ENCODE results near the gene TCF4. TPM values are rescaled to one million over a fixed set of nuclear protein-coding genes. Genes with fewer than 3 reads are reported as not detected.
A peak's percentile ranks its signal among the peaks of the same experiment; 100 is the strongest.

The TCF4 gene
- total RNA-seq, 1 experiment from 2014 or later, result 37.3 TPM

DNA sequence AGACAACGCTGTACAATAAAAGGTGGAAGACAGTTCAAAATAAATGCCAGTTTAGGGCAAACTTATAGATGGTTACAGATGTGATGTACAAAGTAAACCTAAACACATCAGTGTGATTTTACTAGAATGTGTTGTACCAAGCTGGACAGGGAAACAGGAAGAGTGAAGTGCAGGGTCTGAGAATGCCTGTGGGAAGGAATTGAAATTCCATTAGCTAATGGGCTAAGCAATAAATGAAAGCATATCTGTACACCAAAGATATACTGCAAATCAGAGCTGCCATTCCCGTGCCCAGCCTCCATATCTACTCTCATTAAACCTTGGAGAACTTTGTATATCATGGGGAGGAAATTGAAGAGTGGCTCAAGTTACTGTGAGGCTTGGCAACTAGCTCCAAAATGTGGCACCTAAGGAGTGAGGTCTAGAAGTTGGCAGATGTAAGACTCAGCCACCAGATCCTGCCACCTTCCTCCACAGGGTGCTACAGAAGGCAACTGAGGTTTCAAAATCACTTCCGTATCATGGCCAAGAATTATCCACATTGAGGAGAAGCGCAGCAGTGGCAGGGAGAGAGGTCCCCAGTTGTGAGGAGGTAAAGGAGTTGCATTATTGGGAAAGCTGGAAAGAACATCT, 277.8 kb downstream of the TCF4 start:
- H3K36me3 ChIP-seq, result no peaks in the 10 kb centered on the region
- no peaks in the 10 kb centered on the region for H3K27me3 ChIP-seq

DNA sequence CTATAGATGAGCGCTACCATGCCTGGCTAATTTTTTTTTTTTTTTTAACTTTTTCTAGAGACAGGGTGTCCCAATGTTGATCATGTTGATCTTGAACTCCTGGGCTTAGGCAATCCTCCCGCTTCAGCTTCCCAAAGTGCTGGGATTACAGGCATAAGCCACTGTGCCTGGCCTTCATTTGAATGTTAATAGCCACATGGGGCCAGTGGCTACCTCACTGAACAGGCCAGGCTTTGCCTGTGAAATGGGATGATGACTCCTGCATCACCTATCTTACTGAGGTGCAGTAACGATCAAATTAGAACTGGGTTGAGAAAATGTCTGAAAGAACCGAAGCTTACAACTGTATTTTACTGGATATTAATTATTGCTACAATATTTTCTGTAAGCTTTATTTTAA, 278.7 kb downstream of the TCF4 start:
- Histone ChIP-seq H3K4me1 (no peaks in the 10 kb centered on the region), H3K9me3 (replicated peaks) (no peaks in the 10 kb centered on the region), H3K27me3 (no peaks in the 10 kb centered on the region), H3K36me3 (no peaks in the 10 kb centered on the region), H3K4me3 (no peak overlapping the region), H3K27ac (no peak overlapping the region)
- DNase-seq, result no peak

More for the DNA sequence above, 277.8 kb downstream of the TCF4 start:
- Histone ChIP-seq H3K27ac (no peak overlapping the region), H3K4me1 (no peaks in the 10 kb centered on the region), H3K9me3 (replicated peaks) (no peaks in the 10 kb centered on the region), H3K4me3 (no peak overlapping the region)
- no peak for DNase-seq

DNA sequence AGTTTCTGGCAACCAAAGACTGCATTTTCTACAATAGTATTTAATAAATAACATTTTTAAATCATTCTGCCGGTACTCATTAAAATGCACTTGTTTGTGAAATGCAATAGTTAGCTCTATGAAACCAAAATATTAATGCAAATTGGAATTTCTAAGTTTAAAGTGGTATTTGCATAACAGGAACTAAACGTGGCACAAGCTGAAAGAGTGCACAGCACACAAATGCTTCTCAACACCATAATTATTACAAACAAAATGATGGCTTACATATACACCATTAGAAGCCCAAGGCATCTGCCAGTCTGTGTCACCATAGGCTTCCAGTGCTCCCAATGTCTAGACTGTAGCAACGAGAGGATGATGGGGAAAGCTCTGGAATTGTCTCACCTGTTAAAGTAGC, 280.5 kb downstream of the TCF4 start:
- no peaks in the 10 kb centered on the region for H3K27me3 ChIP-seq
- DNase-seq, result no peak
- H3K4me1 ChIP-seq, result no peaks in the 10 kb centered on the region
- no peak overlapping the region for H3K27ac ChIP-seq
- H3K36me3 ChIP-seq, result no peaks in the 10 kb centered on the region
- H3K4me3 ChIP-seq, result no peak overlapping the region
- H3K9me3 ChIP-seq (replicated peaks), result no peaks in the 10 kb centered on the region

DNA sequence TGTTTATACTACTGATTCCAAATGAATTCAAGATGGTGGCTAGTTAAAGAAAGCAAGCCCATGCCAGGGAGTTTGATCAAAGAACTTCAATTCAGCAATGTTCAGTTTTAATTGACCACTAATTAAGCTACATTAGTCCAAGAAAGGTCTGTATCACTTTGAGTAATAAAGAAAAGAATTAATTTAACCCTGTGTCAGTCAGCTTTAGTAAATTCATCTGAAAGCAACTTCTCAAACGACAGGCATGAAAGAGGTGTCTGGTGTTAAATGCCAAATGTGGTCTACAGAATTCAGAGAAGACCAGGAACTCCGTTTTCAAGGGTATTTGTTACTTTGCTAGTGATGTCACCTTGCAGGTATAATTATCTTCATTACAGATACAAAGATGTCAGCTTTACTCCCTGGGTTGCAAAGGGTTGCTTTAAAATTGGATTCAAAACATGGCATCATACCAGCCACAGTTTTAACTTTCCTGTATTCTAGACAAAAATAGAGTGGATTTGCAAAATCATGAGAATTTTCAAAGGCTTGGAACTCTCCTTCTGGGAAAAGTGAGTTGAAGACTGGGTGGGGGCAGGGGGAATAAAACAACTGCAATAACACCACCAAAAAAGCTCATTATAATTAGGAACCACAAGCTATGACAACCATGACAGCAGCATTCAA, 281.5 kb downstream of the TCF4 start:
- Histone ChIP-seq H3K36me3 (no peaks in the 10 kb centered on the region), H3K4me1 (no peaks in the 10 kb centered on the region), H3K9me3 (replicated peaks) (no peaks in the 10 kb centered on the region), H3K27ac (no peak overlapping the region), H3K4me3 (no peak overlapping the region), H3K27me3 (no peaks in the 10 kb centered on the region)
- no peak for DNase-seq

DNA sequence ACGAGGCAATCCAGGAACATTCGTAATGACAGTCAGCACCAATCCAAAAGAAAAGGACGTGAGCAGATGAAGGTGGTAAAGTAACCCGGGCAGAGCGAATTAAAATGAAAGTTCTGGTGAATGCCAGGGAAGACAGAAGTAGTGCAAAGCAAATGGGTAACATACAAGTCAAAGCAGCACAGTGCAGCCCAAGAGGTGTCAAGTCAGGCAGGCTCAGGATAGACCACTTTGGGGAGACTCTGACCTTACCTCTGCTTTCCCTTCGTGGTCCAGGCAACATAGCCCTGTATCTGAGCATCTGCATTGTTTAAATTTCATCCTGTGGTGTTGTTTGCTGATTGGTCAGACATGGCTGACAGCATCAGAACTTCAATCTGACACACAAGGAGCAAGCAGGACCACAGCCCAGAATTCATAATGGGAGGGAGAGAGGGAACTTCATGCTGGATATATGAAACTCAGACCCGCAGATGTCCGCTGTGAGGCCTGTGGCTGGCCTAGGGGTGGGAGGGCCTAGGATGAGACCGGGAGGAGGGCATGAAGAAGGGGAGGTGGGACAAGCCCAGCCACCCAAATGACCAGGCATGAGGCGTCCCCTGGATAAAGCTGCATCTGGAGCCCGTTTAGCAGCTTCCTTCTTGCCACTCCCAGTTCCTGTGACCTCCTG, 285.7 kb downstream of the TCF4 start:
- no peaks in the 10 kb centered on the region for H3K4me1 ChIP-seq
- no peaks in the 10 kb centered on the region for H3K9me3 ChIP-seq (replicated peaks)
- no peaks in the 10 kb centered on the region for H3K27me3 ChIP-seq
- H3K36me3 ChIP-seq, result no peaks in the 10 kb centered on the region
- DNase-seq, result no peak
- H3K4me3 ChIP-seq, result no peak overlapping the region
- H3K27ac ChIP-seq, result no peak overlapping the region

DNA sequence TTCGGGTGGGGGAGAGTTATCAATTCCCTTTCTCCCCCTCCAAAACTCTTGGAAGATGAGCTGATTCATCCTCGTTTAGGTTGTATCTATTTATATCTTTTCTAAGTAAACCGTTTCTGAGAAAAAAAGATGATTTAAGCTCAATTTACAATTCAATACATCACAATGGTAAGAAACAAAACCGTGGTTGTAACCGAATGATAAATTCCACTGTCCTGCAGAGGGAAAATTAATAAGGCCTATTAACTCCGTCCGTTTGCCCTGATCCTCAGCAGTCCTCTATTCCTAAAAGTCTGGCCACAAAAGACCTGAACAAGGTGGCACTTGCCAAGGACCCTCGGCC, 286.2 kb downstream of the TCF4 start:
- no peak overlapping the region for H3K4me3 ChIP-seq

DNA sequence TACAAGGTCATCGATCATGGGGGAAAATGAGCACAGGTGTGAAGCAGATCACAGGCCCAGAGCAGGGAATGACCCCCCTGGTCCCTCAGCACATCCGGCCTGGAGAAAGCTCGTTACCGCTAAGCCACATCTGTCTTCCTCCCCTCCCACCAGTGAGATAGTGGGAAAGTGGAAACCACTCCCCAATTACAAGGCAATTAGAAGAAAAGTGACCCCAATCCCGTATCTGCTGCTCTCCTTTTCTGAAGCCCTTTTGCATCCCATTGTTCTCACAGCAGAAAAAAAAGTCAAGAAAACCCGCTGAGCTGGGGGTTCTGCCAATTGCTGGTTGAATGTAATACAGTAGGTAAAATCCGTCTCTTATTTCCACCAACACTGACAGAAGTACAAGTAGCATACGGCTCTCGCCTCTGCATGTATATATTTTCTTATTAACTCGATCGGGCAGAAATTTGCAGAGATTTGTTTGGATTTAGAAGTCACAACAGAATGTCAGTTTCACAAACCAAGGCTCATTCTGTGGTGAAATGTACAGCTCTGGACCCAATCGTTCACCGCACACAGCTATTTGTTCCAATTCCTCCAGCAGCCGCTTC, 287.0 kb downstream of the TCF4 start:
- Histone ChIP-seq H3K36me3 (no peaks in the 10 kb centered on the region), H3K4me3 (no peak overlapping the region), H3K27ac (no peak overlapping the region), H3K27me3 (no peaks in the 10 kb centered on the region), H3K9me3 (replicated peaks) (no peaks in the 10 kb centered on the region), H3K4me1 (no peaks in the 10 kb centered on the region)
- DNase-seq, result peak in 1 of 2 experiments; percentile 28

More for the DNA sequence above, 286.2 kb downstream of the TCF4 start:
- Histone ChIP-seq H3K4me1 (no peaks in the 10 kb centered on the region), H3K27me3 (no peaks in the 10 kb centered on the region), H3K27ac (no peak overlapping the region), H3K36me3 (no peaks in the 10 kb centered on the region), H3K9me3 (replicated peaks) (no peaks in the 10 kb centered on the region)
- DNase-seq, result no peak

DNA sequence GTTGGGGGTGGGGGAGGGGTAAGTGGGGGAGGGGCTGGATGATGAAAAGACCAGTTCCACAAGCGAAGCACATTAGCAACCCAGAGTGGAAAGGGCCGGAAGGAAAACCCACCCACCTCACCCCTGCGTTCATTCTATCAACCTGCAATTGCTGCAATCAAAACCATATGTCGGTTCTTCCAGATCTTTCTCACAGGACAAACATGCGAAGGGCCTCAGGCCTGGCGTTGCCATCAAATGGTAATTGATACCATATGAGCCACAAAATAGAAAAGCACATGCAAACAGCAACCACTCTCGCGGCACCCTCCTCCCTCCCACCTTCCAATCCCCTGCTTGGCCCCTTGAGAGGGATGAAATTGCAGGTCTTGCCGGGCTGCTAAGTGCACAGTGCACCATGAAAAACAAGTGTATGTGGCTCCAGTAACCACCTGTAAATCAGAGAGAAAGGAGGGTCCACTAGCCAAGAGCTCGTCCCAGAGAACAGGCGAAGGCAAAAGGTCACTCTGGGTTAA, 287.5 kb downstream of the TCF4 start:
- Histone ChIP-seq H3K36me3 (no peaks in the 10 kb centered on the region), H3K4me1 (no peaks in the 10 kb centered on the region), H3K27ac (no peak overlapping the region), H3K4me3 (no peak overlapping the region), H3K9me3 (replicated peaks) (no peaks in the 10 kb centered on the region), H3K27me3 (no peaks in the 10 kb centered on the region)
- no peak for DNase-seq

DNA sequence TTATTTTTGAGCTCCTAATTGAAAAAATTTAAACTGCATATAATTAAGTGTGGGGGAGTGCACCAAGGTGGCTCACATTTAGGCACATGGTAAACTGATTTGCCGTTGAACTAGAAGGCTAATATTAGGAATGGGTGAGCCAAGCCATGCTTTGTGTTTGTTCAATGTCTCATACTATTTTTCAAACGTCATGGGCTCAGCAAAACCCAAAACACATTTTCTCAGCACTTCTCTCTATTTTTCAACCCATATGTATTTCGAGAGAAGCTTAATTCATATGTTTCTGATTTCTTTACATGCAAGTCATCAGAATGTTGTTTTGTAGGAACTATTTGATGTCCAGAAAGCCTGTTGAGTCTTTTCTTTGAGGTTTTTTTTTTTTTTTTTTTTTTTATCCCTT, 291.2 kb downstream of the TCF4 start:
- H3K27ac ChIP-seq, result no peak overlapping the region
- no peak for DNase-seq
- H3K9me3 ChIP-seq (replicated peaks), result no peaks in the 10 kb centered on the region
- H3K27me3 ChIP-seq, result no peaks in the 10 kb centered on the region
- no peaks in the 10 kb centered on the region for H3K36me3 ChIP-seq
- H3K4me3 ChIP-seq, result no peak overlapping the region
- H3K4me1 ChIP-seq, result no peaks in the 10 kb centered on the region

DNA sequence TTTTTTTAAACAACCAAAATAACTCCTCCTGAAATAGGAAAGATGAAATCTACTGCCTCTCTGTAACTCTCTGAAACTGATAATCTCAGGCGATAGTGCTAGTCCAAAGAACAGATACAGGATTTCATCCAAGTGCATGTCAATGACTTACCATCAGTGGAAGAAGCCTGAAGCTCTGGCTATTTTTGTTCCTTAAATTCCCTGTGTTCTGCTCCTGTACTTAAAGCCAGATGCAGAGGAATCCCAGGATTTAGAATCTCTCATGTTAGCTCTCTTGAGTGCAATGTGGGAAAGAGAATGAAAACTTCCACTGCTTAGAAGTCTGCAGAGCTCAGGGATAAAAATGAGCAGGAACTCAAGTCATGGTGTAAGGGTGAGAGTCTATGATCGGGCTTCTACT, 291.9 kb downstream of the TCF4 start:
- H3K36me3 ChIP-seq, result no peaks in the 10 kb centered on the region
- no peaks in the 10 kb centered on the region for H3K27me3 ChIP-seq
- no peak for DNase-seq
- no peak overlapping the region for H3K4me3 ChIP-seq
- H3K9me3 ChIP-seq (replicated peaks), result no peaks in the 10 kb centered on the region
- no peak overlapping the region for H3K27ac ChIP-seq
- no peaks in the 10 kb centered on the region for H3K4me1 ChIP-seq

DNA sequence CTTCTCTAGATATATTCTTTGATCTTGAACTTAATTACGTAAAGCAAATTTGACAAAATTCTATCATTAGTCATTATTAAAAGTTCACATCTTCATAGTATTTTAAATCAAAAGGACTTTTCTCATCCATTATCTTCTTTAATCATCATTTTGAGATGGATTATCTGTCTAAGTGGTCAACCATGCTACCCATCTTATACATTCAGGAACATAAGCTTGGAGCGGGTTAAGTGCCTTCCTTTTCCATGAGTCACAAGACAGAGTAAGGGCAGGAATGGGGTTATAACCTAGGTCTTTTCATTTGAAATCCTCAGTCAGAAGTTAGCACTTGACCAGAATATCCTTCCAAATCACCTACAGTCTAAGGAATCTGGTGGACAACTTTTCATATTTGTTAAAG, 297.1 kb downstream of the TCF4 start:
- Histone ChIP-seq H3K4me1 (no peaks in the 10 kb centered on the region), H3K27me3 (no peaks in the 10 kb centered on the region), H3K36me3 (no peaks in the 10 kb centered on the region), H3K4me3 (no peak overlapping the region), H3K9me3 (replicated peaks) (no peaks in the 10 kb centered on the region), H3K27ac (no peak overlapping the region)
- DNase-seq, result no peak

DNA sequence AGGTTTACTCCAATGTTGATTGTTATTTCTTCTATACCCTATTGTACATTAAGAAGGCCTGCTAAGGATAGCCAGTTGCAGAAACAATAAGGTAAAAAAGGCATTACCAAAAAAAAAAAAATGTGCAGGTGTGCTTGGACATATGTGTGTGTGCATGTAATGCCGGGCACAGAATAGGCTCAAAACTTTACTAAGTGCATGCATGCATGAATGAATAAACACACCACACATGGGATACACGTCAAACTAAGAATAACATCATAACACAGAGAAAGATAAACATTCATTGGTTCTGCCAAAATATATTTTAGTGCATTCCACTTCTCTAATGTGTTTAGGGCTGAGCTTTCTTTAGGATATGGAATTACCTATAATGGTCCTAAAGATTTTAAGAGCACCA, 298.2 kb downstream of the TCF4 start:
- DNase-seq, result no peak
- Histone ChIP-seq H3K4me1 (no peaks in the 10 kb centered on the region), H3K9me3 (replicated peaks) (no peaks in the 10 kb centered on the region)

DNA sequence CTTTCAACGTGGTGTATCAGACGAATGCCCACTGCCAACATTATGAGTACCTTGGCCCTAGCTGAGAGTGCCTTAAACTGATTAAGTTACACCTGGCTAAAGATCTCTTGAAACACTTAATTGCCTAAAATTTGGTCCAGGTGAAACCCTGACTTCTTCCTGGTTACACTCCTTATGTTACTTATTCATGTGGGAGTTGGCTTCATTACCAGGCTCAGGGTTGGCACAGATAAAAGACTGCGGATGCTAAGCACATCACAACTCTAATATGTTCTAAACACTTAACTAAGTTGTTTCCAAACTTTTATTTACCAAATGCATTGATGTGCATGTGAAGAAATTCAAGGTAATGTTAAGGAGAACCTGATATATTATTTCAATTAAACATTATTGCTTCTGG, 298.9 kb downstream of the TCF4 start:
- Histone ChIP-seq H3K27me3 (no peaks in the 10 kb centered on the region), H3K27ac (no peak overlapping the region), H3K4me3 (no peak overlapping the region), H3K9me3 (replicated peaks) (no peaks in the 10 kb centered on the region), H3K4me1 (no peaks in the 10 kb centered on the region), H3K36me3 (no peaks in the 10 kb centered on the region)
- DNase-seq, result no peak

More for the DNA sequence above, 298.2 kb downstream of the TCF4 start:
- Histone ChIP-seq H3K4me3 (no peak overlapping the region), H3K27me3 (no peaks in the 10 kb centered on the region), H3K27ac (no peak overlapping the region), H3K36me3 (no peaks in the 10 kb centered on the region)

DNA sequence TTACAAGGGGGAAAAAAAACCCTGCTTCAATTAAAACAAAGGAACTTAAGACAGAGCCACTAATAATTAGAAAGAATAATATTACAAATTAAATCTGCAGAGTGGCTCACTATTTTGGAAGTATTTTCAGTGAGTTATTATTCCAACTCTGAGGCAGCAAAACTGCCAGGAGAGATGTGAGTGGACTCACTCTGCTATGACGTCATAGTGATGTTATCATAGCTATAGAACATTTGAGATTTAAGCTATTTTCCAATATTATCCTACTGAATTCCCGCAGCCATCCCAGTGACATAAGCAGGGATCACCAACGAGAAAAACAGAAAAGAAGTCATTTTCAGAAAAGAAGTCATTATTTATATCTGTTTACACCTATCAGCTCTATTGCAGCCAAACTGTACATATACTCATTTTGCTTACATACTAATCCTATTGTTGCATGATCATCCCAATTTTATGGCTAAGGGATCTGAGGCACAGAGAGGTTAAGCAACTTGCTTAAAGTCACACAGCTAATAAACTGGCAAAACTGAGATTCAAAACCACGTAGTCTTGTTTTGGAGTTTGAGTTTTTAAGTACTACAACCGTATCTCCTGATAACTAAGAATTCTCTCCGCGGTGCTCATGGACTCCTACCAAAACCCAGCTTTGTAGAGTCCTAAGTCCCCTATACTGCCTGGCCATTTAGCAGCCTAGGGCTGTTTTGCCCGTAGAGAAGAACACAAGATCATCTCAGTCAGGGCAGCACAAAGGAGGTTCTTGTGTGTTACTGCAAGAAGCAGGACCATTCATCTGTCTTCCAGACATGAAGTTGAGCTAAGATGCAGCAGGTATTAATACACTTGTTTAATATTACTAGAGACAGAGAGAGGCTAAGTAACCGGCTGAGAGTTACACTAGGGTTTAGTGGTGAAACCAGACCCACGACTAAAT, 299.8 kb downstream of the TCF4 start:
- H3K4me1 ChIP-seq, result no peaks in the 10 kb centered on the region
- no peaks in the 10 kb centered on the region for H3K36me3 ChIP-seq
- no peaks in the 10 kb centered on the region for H3K27me3 ChIP-seq
- H3K9me3 ChIP-seq (replicated peaks), result no peaks in the 10 kb centered on the region
- H3K4me3 ChIP-seq, result no peak overlapping the region
- H3K27ac ChIP-seq, result no peak overlapping the region
- no peak for DNase-seq

Measured in SJCRH30 (cell line).